Muscle layer of duodenum (tissue), 2 donors: ENCODE data around the gene LAMTOR2.

Experiments
- H3K27ac ChIP-seq: one replicate; pipeline ENCODE4 v1.7.0; 2013; ENCODE audit warnings: mild to moderate bottlenecking, low read length
- H3K27me3 ChIP-seq: one replicate; pipeline ENCODE4 v1.7.0; 2013; ENCODE audit warnings: low read depth, mild to moderate bottlenecking, control low read depth, low read length
- H3K36me3 ChIP-seq, 2 donors: one replicate each; pipeline ENCODE4 v1.7.0; 2013; ENCODE audit warnings: low read length in 2 of 2, control low read depth in 1 of 2, mild to moderate bottlenecking in 1 of 2; ENCODE audit not compliant: insufficient read depth in 2 of 2, control insufficient read depth in 1 of 2
- H3K4me1 ChIP-seq, 2 donors: one replicate each; pipeline ENCODE4 v1.7.0; 2013; ENCODE audit warnings: low read length in 2 of 2, mild to moderate bottlenecking in 2 of 2, control low read depth in 1 of 2, moderate library complexity in 1 of 2; ENCODE audit not compliant: insufficient read depth in 2 of 2, control insufficient read depth in 1 of 2
- H3K4me3 ChIP-seq, 2 donors: one replicate each; pipeline ENCODE4 v1.7.0; 2013; ENCODE audit warnings: low read length in 2 of 2, low read depth in 1 of 2, mild to moderate bottlenecking in 1 of 2
- H3K9me3 ChIP-seq, 2 donors: one replicate each; pipeline ENCODE4 v1.7.0; 2013; ENCODE audit warnings: low read length in 2 of 2, control low read depth in 1 of 2, mild to moderate bottlenecking in 1 of 2; ENCODE audit not compliant: control insufficient read depth in 1 of 2
- donor health status: healthy.

Gene LAMTOR2

DNA sequence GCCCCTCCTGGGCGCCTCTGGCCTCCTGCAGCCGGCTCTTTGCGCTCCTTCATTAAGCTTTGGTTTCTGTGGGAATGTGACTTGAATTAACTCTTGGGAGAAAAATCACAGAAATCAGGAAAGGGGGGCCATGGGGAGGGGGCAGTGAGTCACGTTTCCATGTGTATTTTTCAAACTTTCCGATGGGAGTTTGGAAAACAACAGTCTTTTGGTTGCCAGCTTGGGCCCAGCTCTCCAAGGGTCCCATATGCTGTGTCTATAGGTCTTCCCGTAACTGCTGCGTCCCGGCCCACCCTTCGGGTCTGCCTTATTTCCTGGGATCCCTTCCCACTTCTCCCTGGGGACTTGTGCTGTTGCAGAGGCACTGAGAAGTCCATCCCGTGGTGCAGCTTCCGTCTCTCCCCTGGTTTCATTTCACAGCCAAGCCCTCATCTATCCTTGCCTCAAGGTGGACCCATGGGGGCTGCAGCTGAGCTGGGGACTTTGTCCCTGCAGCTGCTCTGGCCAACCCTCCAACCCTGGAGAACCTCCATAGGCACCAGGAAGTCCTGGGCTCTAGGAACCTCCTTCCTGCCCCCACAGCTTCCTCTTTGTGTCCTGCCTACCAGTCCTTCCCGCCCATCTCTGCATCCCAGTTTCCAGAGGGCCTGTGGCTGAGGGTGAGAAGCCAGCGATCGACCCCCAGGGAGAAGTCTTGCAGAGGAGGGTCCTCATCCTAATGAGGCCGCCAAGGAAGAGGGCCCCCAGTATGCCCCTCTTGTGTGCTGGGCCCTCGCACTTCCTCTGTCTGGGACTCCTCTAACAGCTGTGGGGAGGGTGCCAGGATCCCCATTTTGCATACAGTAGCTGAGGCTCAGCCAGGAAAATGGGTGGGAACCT, 48.3 kb downstream of the LAMTOR2 start:
- H3K4me1 ChIP-seq: peaks cover 41 to 67% of the 10 kb centered on the region in 2 donors
- peak overlapping the region; percentile 26 to 55 for H3K4me3 ChIP-seq

DNA sequence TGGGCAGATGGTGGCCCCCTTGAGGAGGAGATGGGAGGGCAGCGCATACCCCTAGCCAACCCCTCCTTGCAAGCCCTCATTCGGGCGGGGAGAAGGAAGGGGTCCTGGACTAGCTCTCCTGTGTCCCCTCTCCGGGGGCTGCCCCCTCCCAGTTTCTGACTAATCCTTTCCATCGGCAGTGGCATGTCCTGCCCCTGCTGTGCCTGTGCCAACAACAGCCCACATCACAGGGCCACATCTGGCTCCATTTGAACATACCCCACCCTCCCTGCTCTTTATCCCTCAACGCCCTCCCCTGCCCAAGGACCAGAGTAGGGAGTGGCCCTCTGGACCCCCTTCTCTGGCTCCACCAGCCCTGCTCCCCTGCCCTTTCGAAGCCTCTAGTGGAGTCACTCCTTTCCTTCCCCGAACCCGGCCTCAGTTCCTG, 49.0 kb downstream of the LAMTOR2 start:
- Histone ChIP-seq H3K27ac (peak overlapping the region; percentile 98), H3K27me3 (no peaks in the 10 kb centered on the region), H3K4me1 (peaks cover 41 to 67% of the 10 kb centered on the region in 2 donors), H3K4me3 (peak overlapping the region; percentile 45 to 55), H3K9me3 (no peaks in the 10 kb centered on the region), H3K36me3 (peaks cover 0 to 3% of the 10 kb centered on the region in 2 donors)

More for the DNA sequence above, 48.3 kb downstream of the LAMTOR2 start:
- H3K27me3 ChIP-seq: no peaks in the 10 kb centered on the region
- no peaks in the 10 kb centered on the region for H3K9me3 ChIP-seq
- H3K36me3 ChIP-seq: peaks cover 0 to 3% of the 10 kb centered on the region in 2 donors
- H3K27ac ChIP-seq: peak overlapping the region; percentile 98

- no peaks in the 10 kb centered on the region for H3K9me3 ChIP-seq
- H3K27me3 ChIP-seq: no peaks in the 10 kb centered on the region
- H3K36me3 ChIP-seq: peaks cover 0 to 3% of the 10 kb centered on the region in 2 donors
- peak overlapping the region; percentile 98 for H3K27ac ChIP-seq
- H3K4me1 ChIP-seq: peaks cover 41 to 67% of the 10 kb centered on the region in 2 donors
- peak overlapping the region; percentile 45 to 55 for H3K4me3 ChIP-seq
Measured at GRCh38 chr1:156104065-156104810, 49.7 kb downstream of the LAMTOR2 start.

- Histone ChIP-seq H3K27me3 (no peaks in the 10 kb centered on the region), H3K4me3 (peak overlapping the region; percentile 45 to 55), H3K9me3 (no peaks in the 10 kb centered on the region), H3K4me1 (peaks cover 41 to 66% of the 10 kb centered on the region in 2 donors), H3K27ac (peak overlapping the region; percentile 98), H3K36me3 (peaks cover 0 to 3% of the 10 kb centered on the region in 2 donors)
Measured at GRCh38 chr1:156104861-156105832, 50.6 kb downstream of the LAMTOR2 start.

DNA sequence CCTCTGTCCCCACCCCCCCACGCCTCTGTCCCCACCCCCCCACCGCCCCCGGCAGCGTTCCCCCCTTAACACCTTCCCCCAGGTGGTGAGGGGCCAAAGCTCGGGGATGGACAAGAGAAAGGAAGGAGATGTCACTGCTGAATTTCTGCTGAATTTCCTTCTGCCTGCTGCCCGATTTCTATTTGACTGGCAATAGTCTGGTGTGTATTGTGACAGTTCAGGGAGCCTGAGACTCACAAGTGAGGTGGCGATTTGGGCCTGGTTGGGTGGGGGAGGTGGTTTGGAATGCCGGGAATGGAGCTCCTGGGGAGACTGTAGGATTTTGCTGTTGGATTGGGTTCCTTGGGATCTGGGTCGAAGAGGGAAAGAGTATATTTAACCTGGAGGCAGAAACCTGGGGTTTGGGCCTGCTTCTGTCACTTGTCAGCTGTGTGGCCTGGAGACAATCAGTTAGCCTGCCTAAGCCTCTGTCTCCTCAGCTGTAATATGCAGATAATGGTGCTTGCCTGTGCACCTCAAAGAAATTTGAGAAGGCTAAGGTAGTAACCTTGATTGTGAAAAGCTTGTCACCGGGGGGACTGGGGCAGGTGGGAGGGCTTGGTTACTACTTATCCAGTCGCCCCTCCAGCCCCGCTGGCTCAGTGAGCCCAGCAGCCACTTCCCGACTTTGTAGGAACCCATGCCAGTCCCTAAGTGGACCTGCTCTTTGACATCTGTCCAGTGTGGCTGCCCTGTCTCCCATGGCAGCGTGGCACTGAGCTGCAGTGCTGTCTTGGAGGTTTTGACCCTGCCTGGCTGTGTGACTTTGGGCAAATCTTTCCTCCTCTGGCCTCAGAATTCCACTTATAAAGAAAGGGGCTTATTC, 52.3 kb downstream of the LAMTOR2 start:
- Histone ChIP-seq H3K9me3 (no peaks in the 10 kb centered on the region), H3K4me1 (peaks cover 38 to 59% of the 10 kb centered on the region in 2 donors), H3K36me3 (peaks cover 0 to 3% of the 10 kb centered on the region in 2 donors), H3K4me3 (peak overlapping the region; percentile 21 to 40), H3K27me3 (no peaks in the 10 kb centered on the region), H3K27ac (peak overlapping the region; percentile 98)

- peaks cover 0 to 3% of the 10 kb centered on the region in 2 donors for H3K36me3 ChIP-seq
- H3K27me3 ChIP-seq: no peaks in the 10 kb centered on the region
- no peaks in the 10 kb centered on the region for H3K9me3 ChIP-seq
- H3K4me3 ChIP-seq: no peak overlapping the region
- no peak overlapping the region for H3K27ac ChIP-seq
- H3K4me1 ChIP-seq: peaks cover 26 to 47% of the 10 kb centered on the region in 2 donors
Measured at GRCh38 chr1:156108057-156108456, 53.5 kb downstream of the LAMTOR2 start.
